SH-SY5Y (cell line): Measurements from ENCODE around the gene TTBK1.

Source experiments
- GATA2 ChIP-seq: IDR thresholded peaks from 2 replicates; pipeline ENCODE4 v1.6.1; 2011; ENCODE audit warnings: mild to moderate bottlenecking, low read depth, low read length
- GATA3 ChIP-seq: IDR thresholded peaks from 2 replicates; pipeline ENCODE4 v1.6.1; 2011; ENCODE audit warnings: low read depth, mild to moderate bottlenecking, low read length, moderate library complexity

Gene TTBK1

DNA sequence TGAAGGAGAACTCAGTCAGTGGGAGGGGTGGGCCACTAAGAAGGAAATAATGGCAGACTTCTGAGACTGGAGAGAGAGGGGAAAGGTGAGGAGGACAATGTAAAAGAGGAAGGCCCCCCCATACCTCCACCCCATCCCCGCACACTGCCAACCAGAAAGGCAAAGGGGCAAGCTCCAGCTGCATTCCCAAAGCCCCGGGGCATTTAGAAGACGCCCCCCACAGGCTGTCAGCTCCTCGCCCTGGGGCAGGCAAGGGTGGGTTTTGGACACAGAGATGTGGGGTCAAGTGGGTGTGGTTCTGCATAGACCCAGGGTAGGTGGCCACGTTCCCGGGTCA, 34.0 kb downstream of the TTBK1 start:
- no peak for TF ChIP-seq GATA2
- TF ChIP-seq GATA3, result no peak

DNA sequence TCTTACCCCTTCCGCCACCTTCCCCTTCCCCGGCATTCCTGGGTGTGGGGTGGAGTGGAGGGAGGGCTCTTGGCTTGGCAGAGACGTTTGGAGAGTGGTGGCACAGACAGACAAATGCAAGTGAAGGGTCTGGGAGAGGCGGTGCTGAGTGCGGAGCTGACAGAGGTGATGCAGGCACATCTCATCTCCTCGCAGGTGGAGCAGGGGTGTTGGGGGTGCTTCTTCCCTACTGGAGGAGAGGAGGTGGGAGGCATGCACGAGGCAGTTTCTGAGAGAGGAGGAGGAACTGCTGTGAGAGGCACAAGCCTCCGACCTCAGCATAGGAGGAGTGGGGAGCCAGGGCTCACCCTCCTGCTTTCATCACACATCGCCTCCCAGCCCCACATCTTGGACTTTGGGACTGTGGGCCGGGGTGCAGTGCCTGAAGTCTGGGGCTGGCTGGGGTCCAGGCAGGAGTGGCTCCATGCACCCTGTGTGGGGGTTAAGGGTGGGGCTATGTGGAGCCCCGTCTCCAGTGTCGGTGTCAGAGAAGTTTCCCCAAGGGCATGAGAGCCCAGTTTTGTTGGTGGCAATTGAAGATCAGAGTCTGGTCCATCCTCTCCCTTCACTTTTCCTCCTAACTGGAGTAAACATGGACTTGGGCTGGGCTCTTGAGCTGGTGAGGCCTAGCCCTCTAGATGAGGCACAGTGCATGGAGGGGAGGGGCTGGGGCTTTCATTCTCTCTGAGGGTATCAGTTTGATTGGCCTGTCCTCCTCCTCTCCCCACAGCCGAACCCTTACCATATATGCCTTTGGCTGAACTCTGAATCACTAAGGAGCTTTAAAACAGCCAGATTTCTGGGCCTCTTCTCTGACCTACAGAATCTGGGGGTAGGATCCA, 34.6 kb downstream of the TTBK1 start:
- TF ChIP-seq GATA2 (no peak), GATA3 (no peak)

DNA sequence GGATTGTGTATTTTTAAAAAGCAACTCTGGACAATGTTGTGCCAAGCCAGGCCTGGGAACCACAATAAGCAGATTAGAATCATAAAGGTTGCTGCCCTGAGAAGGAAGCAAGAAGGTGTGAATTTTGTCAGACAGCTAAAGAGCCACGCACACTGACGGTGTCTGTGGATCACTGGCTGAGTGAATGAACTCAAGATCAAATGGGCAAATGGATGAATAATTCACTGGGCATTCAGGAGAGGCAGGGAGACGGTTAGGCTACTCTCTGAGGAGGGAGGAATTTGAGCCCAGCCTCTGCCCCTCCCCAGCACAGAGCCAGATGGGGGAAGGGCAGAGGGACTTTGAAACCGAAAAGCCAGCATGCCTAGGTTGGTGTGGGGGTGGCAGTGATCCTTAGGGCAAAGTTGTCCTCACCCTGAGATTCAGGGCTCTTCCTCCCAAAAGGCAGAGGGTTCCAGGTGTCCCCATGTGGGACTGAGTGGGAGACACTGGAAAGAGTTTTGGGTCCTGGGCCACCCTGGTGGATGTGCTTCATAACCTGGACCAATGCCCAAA, 35.3 kb downstream of the TTBK1 start:
- TF ChIP-seq GATA3 (no peak), GATA2 (no peak)

DNA sequence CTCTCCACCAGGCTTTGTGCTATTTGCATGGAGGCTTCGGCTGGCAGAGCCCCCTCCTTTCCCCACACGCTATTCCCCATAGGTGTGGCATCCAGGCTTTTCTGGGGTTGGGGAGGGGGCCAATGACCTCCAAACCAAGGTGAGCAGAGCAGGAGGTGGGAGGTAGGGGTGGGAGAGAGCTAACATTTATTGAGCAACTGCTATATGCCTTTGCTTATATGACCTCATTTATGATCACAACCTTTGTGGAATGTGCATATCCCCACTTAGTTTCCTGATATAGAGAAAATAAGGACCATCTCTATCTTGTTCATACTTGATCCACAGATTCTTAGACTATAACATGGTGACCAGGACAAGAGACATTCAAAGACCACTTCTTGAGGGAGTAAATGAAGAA, 37.0 kb downstream of the TTBK1 start:
- TF ChIP-seq GATA3, result no peak
- TF ChIP-seq GATA2, result no peak

DNA sequence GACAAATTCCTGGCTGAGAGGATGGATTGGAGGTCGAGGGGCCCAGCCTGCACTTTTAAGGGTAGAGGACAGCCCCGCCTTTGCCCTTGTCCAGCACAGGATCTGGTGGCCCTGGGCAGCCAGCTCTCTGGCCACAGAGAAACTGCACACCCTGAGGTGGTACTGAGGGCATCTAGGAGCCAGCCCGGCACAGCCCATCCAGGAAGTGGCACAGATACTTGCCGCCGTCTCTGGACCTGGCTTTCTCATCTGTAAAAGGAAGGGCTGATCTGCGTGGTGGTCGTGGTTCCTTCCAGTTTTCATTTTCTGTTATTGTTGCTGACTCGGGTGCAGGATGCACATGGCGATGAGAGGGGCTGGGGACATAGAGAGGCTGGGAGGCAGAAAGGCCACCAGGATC, 38.8 kb downstream of the TTBK1 start:
- no peak for TF ChIP-seq GATA2
- no peak for TF ChIP-seq GATA3

DNA sequence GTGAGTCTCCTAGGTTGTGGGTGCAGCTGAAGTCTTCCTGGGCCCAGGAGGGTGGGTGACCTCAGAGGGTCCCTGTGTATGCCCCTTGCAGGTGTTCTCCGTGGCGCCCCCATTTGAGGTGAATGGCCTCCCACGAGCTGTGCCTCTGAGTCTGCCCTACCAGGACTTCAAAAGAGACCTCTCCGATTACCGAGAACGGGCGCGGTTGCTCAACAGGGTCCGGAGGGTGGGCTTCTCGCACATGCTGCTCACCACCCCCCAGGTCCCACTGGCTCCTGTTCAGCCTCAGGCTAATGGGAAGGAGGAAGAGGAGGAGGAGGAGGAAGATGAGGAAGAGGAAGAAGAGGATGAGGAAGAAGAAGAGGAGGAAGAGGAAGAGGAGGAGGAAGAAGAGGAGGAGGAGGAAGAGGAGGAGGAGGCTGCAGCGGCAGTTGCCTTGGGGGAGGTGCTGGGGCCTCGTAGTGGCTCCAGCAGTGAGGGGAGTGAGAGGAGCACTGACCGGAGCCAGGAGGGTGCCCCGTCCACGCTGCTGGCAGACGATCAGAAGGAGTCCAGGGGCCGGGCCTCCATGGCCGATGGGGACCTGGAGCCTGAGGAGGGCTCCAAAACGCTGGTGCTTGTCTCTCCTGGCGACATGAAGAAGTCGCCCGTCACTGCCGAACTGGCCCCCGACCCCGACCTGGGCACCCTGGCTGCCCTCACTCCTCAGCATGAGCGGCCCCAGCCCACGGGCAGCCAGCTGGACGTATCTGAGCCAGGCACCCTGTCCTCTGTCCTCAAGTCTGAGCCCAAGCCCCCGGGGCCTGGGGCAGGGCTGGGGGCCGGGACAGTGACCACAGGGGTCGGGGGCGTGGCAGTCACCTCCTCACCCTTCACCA, 39.6 kb downstream of the TTBK1 start:
- no peak for TF ChIP-seq GATA3
- TF ChIP-seq GATA2, result no peak

DNA sequence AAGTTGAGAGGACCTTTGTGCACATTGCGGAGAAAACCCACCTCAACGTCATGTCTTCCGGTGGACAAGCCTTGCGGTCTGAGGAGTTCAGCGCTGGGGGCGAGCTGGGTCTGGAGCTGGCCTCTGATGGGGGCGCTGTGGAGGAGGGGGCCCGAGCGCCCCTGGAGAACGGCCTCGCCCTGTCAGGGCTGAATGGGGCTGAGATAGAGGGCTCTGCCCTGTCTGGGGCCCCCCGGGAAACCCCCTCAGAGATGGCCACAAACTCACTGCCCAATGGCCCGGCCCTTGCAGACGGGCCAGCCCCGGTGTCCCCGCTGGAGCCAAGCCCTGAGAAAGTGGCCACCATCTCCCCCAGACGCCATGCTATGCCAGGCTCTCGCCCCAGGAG, 40.2 kb downstream of the TTBK1 start:
- TF ChIP-seq GATA3, result no peak
- no peak for TF ChIP-seq GATA2

DNA sequence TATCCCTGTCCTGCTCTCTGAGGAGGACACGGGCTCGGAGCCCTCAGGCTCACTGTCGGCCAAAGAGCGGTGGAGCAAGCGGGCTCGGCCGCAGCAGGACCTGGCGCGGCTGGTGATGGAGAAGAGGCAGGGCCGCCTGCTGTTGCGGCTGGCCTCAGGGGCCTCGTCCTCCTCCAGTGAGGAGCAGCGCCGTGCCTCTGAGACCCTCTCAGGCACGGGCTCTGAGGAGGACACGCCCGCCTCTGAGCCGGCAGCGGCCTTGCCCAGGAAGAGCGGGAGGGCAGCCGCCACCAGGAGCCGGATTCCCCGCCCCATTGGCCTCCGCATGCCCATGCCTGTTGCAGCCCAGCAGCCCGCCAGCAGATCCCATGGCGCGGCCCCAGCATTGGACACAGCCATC, 40.6 kb downstream of the TTBK1 start:
- TF ChIP-seq GATA2, result no peak
- TF ChIP-seq GATA3, result no peak

DNA sequence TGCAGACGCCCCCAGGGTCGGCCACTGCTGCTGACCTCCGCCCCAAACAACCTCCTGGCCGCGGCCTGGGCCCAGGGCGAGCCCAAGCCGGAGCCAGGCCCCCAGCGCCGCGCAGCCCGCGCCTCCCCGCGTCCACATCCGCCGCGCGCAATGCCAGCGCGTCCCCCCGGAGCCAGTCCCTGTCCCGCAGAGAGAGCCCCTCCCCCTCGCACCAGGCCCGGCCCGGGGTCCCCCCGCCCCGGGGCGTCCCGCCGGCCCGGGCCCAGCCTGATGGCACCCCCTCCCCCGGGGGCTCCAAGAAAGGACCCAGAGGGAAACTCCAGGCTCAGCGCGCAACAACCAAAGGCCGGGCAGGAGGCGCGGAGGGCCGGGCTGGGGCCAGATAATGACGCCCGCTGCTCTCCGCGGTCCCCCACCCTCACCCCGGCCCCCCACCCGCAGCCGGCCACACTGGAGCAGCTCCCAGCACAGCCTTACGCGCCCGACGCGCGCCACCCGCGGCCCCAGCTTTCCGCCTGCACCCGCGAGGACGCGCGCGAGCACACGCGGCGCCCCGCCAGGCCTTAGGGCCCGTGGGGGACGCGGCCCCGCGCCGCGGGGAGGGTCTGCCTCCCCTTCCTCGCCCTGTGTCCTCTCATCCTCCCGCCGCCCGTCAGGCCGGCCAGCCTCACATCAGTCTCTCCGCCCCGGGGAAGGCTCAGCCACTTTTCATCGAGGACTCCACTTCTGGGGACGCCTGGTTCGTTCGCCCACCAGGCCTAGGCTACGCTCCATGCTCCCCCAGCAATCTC, 41.9 kb downstream of the TTBK1 start:
- no peak for TF ChIP-seq GATA2
- TF ChIP-seq GATA3, result no peak

DNA sequence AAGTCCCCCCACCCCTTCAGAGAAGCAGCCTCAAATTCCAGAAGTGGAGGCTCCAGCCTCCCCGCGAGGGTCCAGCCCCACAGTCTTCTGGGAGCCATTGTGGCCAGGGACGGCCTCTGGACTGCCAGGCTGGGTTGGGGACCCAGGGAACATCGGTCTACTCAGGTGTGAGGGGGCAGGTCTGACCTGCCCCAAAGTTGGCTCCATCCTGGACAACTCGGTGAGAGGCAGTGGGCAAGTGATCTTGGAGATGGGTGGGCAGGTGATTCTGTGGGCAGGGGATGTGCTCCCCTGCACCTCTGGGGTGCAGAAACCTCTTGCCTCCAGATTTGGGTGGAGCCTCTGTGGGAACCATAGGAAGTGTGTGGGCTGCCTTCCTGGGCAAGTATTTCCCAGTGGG, 42.6 kb downstream of the TTBK1 start:
- TF ChIP-seq GATA2 (no peak), GATA3 (no peak)

DNA sequence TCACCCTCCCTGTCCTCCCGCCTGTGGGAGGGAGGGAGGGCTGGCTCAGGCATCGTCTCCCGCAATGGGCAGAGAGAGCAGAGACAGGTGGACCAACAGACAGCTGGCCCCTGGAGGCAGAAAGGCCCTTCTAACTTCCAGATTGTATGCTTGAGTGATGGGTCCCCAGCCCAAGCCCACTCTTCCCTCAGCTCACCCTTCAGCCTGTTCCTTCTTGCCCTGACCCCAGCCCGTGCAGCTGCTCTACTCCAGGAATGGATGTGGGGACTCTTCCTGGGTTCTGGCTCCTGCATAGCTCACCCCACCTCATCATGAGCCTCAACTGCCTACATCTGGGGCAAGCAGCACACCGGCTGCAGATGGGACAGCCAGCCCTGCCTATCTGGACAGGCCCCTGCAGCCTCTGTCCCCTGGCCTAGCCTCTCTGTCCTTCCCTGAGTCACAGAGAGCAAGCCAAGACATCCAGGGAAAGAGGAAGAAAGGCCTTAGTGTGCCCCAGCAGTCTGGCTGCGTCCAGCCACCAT, 43.2 kb downstream of the TTBK1 start:
- no peak for TF ChIP-seq GATA2

DNA sequence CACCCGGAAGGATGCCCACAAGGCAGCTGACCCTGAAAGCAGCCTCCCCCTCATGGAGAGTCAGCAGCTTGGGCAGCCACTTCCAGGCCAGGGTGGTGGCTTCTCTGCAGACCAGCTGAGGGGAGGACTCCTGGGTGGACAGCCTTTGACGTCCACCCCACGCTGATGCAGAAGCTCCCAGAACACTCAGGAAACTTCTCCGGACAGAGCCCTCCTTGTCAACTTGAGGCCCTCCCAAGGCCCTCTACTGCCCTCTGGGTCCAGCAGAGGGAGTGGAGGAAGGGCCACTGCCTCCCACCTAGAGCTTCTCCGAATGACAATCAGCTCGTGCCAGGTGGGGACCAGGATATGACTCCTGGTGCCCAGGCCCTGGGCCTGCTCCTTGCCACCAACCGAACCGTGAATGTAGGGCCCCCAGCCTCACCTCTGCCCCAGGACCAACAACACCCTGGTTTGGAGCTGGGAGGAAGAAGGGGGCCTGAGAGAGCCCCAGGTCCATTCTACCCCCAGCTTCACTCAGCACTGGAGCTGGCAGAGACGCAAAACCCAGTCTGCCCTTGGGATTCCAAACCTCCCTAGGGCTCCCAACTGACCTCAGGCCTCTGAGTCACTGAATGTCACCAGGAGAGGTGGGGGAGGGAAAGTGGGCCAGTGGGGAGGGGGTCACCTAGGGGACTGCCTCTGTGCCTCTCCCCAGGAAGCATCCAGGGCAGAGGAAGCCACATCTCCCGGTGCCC, 43.9 kb downstream of the TTBK1 start:
- TF ChIP-seq GATA3, result no peak
- no peak for TF ChIP-seq GATA2
